ENCODE data around the gene RTEL1.

RTEL1 gene

GRCh38 chr20:63700199-63701050 is 42.3 kb downstream of the RTEL1 start:
- Histone ChIP-seq H3K36me3 (ENCODE audit: insufficient read depth, low read length) (peaks cover 13% of the 10 kb centered on the region), H3K4me3 (ENCODE audit: low read depth in 1 of 2, low read length in 2 of 2) (no peak overlapping the region), H3K4me1 (ENCODE audit: insufficient read depth, low read length) (no peaks in the 10 kb centered on the region), H3K9me3 (ENCODE audit: low read length) (no peaks in the 10 kb centered on the region), H3K27me3 (ENCODE audit: control insufficient read depth in 1 of 2, insufficient read depth in 2 of 2, low read length in 2 of 2) (no peaks in the 10 kb centered on the region), H3K27ac (ENCODE audit: low read depth, low read length) (no peak overlapping the region), H3K9ac (ENCODE audit: low read length) (no peak overlapping the region)

- Histone ChIP-seq H3K4me3 (ENCODE audit: low read depth in 1 of 2, low read length in 2 of 2) (no peak overlapping the region), H3K9me3 (ENCODE audit: low read length) (no peaks in the 10 kb centered on the region), H3K27me3 (ENCODE audit: control insufficient read depth in 1 of 2, insufficient read depth in 2 of 2, low read length in 2 of 2) (no peaks in the 10 kb centered on the region), H3K9ac (ENCODE audit: low read length) (no peak overlapping the region), H3K36me3 (ENCODE audit: insufficient read depth, low read length) (peaks cover 18% of the 10 kb centered on the region), H3K4me1 (ENCODE audit: insufficient read depth, low read length) (peaks cover 2% of the 10 kb centered on the region), H3K27ac (ENCODE audit: low read depth, low read length) (no peak overlapping the region)
Measured at GRCh38 chr20:63701051-63701328, 42.9 kb downstream of the RTEL1 start.

- Histone ChIP-seq H3K4me3 (ENCODE audit: low read depth in 1 of 2, low read length in 2 of 2) (no peak overlapping the region), H3K9me3 (ENCODE audit: low read length) (no peaks in the 10 kb centered on the region), H3K36me3 (ENCODE audit: insufficient read depth, low read length) (peaks cover 23% of the 10 kb centered on the region), H3K4me1 (ENCODE audit: insufficient read depth, low read length) (peaks cover 7% of the 10 kb centered on the region), H3K27me3 (ENCODE audit: control insufficient read depth in 1 of 2, insufficient read depth in 2 of 2, low read length in 2 of 2) (no peaks in the 10 kb centered on the region), H3K9ac (ENCODE audit: low read length) (no peak overlapping the region), H3K27ac (ENCODE audit: low read depth, low read length) (no peak overlapping the region)
Measured at GRCh38 chr20:63701329-63702035, 43.4 kb downstream of the RTEL1 start.

GRCh38 chr20:63702036-63702665 is 44.0 kb downstream of the RTEL1 start:
- Histone ChIP-seq H3K9me3 (ENCODE audit: low read length) (no peaks in the 10 kb centered on the region), H3K27ac (ENCODE audit: low read depth, low read length) (no peak overlapping the region), H3K27me3 (ENCODE audit: control insufficient read depth in 1 of 2, insufficient read depth in 2 of 2, low read length in 2 of 2) (no peaks in the 10 kb centered on the region), H3K4me3 (ENCODE audit: low read depth in 1 of 2, low read length in 2 of 2) (no peak overlapping the region), H3K4me1 (ENCODE audit: insufficient read depth, low read length) (peaks cover 13% of the 10 kb centered on the region), H3K36me3 (ENCODE audit: insufficient read depth, low read length) (peaks cover 24% of the 10 kb centered on the region), H3K9ac (ENCODE audit: low read length) (no peak overlapping the region)

- Histone ChIP-seq H3K4me3 (ENCODE audit: low read depth in 1 of 2, low read length in 2 of 2) (no peak overlapping the region), H3K36me3 (ENCODE audit: insufficient read depth, low read length) (peaks cover 24% of the 10 kb centered on the region), H3K27ac (ENCODE audit: low read depth, low read length) (no peak overlapping the region), H3K9me3 (ENCODE audit: low read length) (no peaks in the 10 kb centered on the region), H3K27me3 (ENCODE audit: control insufficient read depth in 1 of 2, insufficient read depth in 2 of 2, low read length in 2 of 2) (no peaks in the 10 kb centered on the region), H3K4me1 (ENCODE audit: insufficient read depth, low read length) (peaks cover 13% of the 10 kb centered on the region), H3K9ac (ENCODE audit: low read length) (no peak overlapping the region)
Measured at GRCh38 chr20:63702751-63703470, 44.8 kb downstream of the RTEL1 start.

GRCh38 chr20:63703471-63703975 is 45.4 kb downstream of the RTEL1 start:
- Histone ChIP-seq H3K36me3 (ENCODE audit: insufficient read depth, low read length) (peaks cover 24% of the 10 kb centered on the region), H3K4me3 (ENCODE audit: low read depth in 1 of 2, low read length in 2 of 2) (no peak overlapping the region), H3K4me1 (ENCODE audit: insufficient read depth, low read length) (peaks cover 14% of the 10 kb centered on the region), H3K9me3 (ENCODE audit: low read length) (no peaks in the 10 kb centered on the region), H3K27ac (ENCODE audit: low read depth, low read length) (no peak overlapping the region), H3K9ac (ENCODE audit: low read length) (no peak overlapping the region), H3K27me3 (ENCODE audit: control insufficient read depth in 1 of 2, insufficient read depth in 2 of 2, low read length in 2 of 2) (no peaks in the 10 kb centered on the region)

- Histone ChIP-seq H3K27ac (ENCODE audit: low read depth, low read length) (no peak overlapping the region), H3K4me3 (ENCODE audit: low read depth in 1 of 2, low read length in 2 of 2) (no peak overlapping the region), H3K9ac (ENCODE audit: low read length) (no peak overlapping the region), H3K4me1 (ENCODE audit: insufficient read depth, low read length) (peaks cover 20% of the 10 kb centered on the region), H3K27me3 (ENCODE audit: control insufficient read depth in 1 of 2, insufficient read depth in 2 of 2, low read length in 2 of 2) (no peaks in the 10 kb centered on the region), H3K36me3 (ENCODE audit: insufficient read depth, low read length) (peaks cover 31% of the 10 kb centered on the region), H3K9me3 (ENCODE audit: low read length) (no peaks in the 10 kb centered on the region)
Measured at GRCh38 chr20:63703976-63704748, 46.0 kb downstream of the RTEL1 start.

- H3K27ac ChIP-seq (ENCODE audit: low read depth, low read length), result no peak overlapping the region
- H3K36me3 ChIP-seq (ENCODE audit: insufficient read depth, low read length), result peaks cover 33% of the 10 kb centered on the region
- H3K4me1 ChIP-seq (ENCODE audit: insufficient read depth, low read length), result peaks cover 23% of the 10 kb centered on the region
Measured at GRCh38 chr20:63704749-63705117, 46.6 kb downstream of the RTEL1 start.

GRCh38 chr20:63705232-63706026 is 47.3 kb downstream of the RTEL1 start:
- H3K4me3 ChIP-seq (ENCODE audit: low read depth in 1 of 2, low read length in 2 of 2), result no peak overlapping the region
- no peaks in the 10 kb centered on the region for H3K27me3 ChIP-seq (ENCODE audit: control insufficient read depth in 1 of 2, insufficient read depth in 2 of 2, low read length in 2 of 2)
- peak overlapping the region; percentile 57 for H3K9ac ChIP-seq (ENCODE audit: low read length)
- H3K27ac ChIP-seq (ENCODE audit: low read depth, low read length), result no peak overlapping the region
- H3K9me3 ChIP-seq (ENCODE audit: low read length), result no peaks in the 10 kb centered on the region
- H3K36me3 ChIP-seq (ENCODE audit: insufficient read depth, low read length), result peaks cover 33% of the 10 kb centered on the region
- peaks cover 23% of the 10 kb centered on the region for H3K4me1 ChIP-seq (ENCODE audit: insufficient read depth, low read length)

More at GRCh38 chr20:63704749-63705117, 46.6 kb downstream of the RTEL1 start:
- H3K9me3 ChIP-seq (ENCODE audit: low read length), result no peaks in the 10 kb centered on the region
- H3K4me3 ChIP-seq (ENCODE audit: low read depth in 1 of 2, low read length in 2 of 2), result no peak overlapping the region
- H3K9ac ChIP-seq (ENCODE audit: low read length), result no peak overlapping the region
- H3K27me3 ChIP-seq (ENCODE audit: control insufficient read depth in 1 of 2, insufficient read depth in 2 of 2, low read length in 2 of 2), result no peaks in the 10 kb centered on the region

- Histone ChIP-seq H3K27ac (ENCODE audit: low read depth, low read length) (no peak overlapping the region), H3K9ac (ENCODE audit: low read length) (peak overlapping the region; percentile 57)
Measured at GRCh38 chr20:63706027-63706695, 48.0 kb downstream of the RTEL1 start.

More at GRCh38 chr20:63706027-63706695, 48.0 kb downstream of the RTEL1 start:
- peaks cover 26% of the 10 kb centered on the region for H3K4me1 ChIP-seq (ENCODE audit: insufficient read depth, low read length)
- H3K4me3 ChIP-seq (ENCODE audit: low read depth in 1 of 2, low read length in 2 of 2), result peak overlapping the region; percentile 71 to 78
- H3K27me3 ChIP-seq (ENCODE audit: control insufficient read depth in 1 of 2, insufficient read depth in 2 of 2, low read length in 2 of 2), result no peaks in the 10 kb centered on the region
- H3K9me3 ChIP-seq (ENCODE audit: low read length), result no peaks in the 10 kb centered on the region
- H3K36me3 ChIP-seq (ENCODE audit: insufficient read depth, low read length), result peaks cover 33% of the 10 kb centered on the region
